HG02642 (cell line): ENCODE measurements around the gene KLF16.

Experiments used
- ATAC-seq: cut with Tn5 transposase; IDR thresholded peaks from one replicate; pipeline ENCODE4 v1.9.1; 2021; ENCODE audit warnings: mild to moderate bottlenecking; ENCODE audit not compliant: unreplicated experiment, poor library complexity

KLF16 gene

GRCh38 chr19:1871630-1872029, 8.3 kb upstream of the KLF16 start:
- no peak for ATAC-seq

- no peak for ATAC-seq
Measured at GRCh38 chr19:1871140-1871597, 7.8 kb upstream of the KLF16 start.

- no peak for ATAC-seq
Measured at GRCh38 chr19:1868971-1869370, 5.6 kb upstream of the KLF16 start.

- ATAC-seq: no peak
Measured at GRCh38 chr19:1867349-1867724, 4.0 kb upstream of the KLF16 start.

GRCh38 chr19:1866693-1867348, 3.4 kb upstream of the KLF16 start:
- ATAC-seq: no peak

GRCh38 chr19:1865172-1866010, 2.0 kb upstream of the KLF16 start:
- ATAC-seq: no peak

- peak; percentile 33 for ATAC-seq
Measured at GRCh38 chr19:1864480-1865171, 1.2 kb upstream of the KLF16 start.

GRCh38 chr19:1863638-1864479, 480 bp upstream of the KLF16 start:
- peak; percentile 64 for ATAC-seq

- ATAC-seq: peak; percentile 16
Measured at GRCh38 chr19:1862424-1863327, 703 bp downstream of the KLF16 start.

- no peak for ATAC-seq
Measured at GRCh38 chr19:1862068-1862423, 1.3 kb downstream of the KLF16 start.

- no peak for ATAC-seq
Measured at GRCh38 chr19:1861599-1862031, 1.8 kb downstream of the KLF16 start.

GRCh38 chr19:1860821-1861598, 2.4 kb downstream of the KLF16 start:
- no peak for ATAC-seq

- no peak for ATAC-seq
Measured at GRCh38 chr19:1860042-1860775, 3.2 kb downstream of the KLF16 start.

- ATAC-seq: no peak
Measured at GRCh38 chr19:1859331-1859781, 4.0 kb downstream of the KLF16 start.

- no peak for ATAC-seq
Measured at GRCh38 chr19:1858412-1859081, 4.8 kb downstream of the KLF16 start.

GRCh38 chr19:1857648-1858326, 5.6 kb downstream of the KLF16 start:
- ATAC-seq: no peak
